Body of pancreas (tissue), 4 donors: ENCODE data around the gene NLRP5.

Experiments
- POLR2A ChIP-seq, 3 donors: fragments of 450-650 bp; IDR thresholded peaks; one replicate each; pipeline ENCODE4 v1.6.1; 2016; ENCODE audit warnings: antibody characterized with exemption in 3 of 3, mild to moderate bottlenecking in 2 of 3
- TF ChIP-seq, protein P1 (sequence below), 7 experiments: fragments of 450-650 bp in 4 of 7; fragments of 200-600 bp in 3 of 7; sonication (generic) in 3 of 7; IDR thresholded peaks; one replicate each; pipeline ENCODE4 v1.5.1; 2016 to 2019; ENCODE audit warnings: antibody characterized with exemption in 7 of 7

DNA sequence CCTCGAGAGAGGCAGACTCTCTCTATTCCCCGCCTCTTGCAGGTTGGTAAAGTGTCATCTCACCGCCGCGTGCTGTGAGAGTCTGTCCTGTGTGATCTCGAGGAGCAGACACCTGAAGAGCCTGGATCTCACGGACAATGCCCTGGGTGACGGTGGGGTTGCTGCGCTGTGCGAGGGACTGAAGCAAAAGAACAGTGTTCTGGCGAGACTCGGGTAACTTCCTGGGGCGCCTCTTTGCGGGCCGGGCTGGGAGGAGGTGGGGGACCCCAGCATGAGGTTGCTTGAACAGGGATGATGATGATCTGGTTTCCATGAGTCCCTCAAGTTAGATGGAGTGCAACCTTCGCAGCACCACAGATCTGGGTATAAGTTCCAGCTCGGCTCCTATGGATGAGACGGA lies 67.0 kb downstream of the NLRP5 start:
- TF ChIP-seq POLR2A (IDR thresholded peaks at IDR 0.05), result no peak
- TF ChIP-seq, protein P1, sequence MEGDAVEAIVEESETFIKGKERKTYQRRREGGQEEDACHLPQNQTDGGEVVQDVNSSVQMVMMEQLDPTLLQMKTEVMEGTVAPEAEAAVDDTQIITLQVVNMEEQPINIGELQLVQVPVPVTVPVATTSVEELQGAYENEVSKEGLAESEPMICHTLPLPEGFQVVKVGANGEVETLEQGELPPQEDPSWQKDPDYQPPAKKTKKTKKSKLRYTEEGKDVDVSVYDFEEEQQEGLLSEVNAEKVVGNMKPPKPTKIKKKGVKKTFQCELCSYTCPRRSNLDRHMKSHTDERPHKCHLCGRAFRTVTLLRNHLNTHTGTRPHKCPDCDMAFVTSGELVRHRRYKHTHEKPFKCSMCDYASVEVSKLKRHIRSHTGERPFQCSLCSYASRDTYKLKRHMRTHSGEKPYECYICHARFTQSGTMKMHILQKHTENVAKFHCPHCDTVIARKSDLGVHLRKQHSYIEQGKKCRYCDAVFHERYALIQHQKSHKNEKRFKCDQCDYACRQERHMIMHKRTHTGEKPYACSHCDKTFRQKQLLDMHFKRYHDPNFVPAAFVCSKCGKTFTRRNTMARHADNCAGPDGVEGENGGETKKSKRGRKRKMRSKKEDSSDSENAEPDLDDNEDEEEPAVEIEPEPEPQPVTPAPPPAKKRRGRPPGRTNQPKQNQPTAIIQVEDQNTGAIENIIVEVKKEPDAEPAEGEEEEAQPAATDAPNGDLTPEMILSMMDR (IDR thresholded peaks at IDR 0.05), result no peak
